Gastroesophageal sphincter (tissue), 3 donors: ENCODE data around the gene DPYD.

ENCODE experiments used
- POLR2A ChIP-seq, 2 donors: fragments of 450-650 bp; IDR thresholded peaks; one replicate each; pipeline ENCODE4 v1.6.1; 2017; ENCODE audit warnings: antibody characterized with exemption in 2 of 2, mild to moderate bottlenecking in 2 of 2, moderate library complexity in 1 of 2
- TF ChIP-seq, protein P1 (sequence below), 4 experiments: fragments of 200-600 bp in 2 of 4; fragments of 450-650 bp in 2 of 4; sonication (generic) in 1 of 4; IDR thresholded peaks; one replicate each; pipeline ENCODE4 v1.5.1; 2017 to 2019; ENCODE audit warnings: antibody characterized with exemption in 4 of 4, mild to moderate bottlenecking in 2 of 4, moderate library complexity in 2 of 4

DNA sequence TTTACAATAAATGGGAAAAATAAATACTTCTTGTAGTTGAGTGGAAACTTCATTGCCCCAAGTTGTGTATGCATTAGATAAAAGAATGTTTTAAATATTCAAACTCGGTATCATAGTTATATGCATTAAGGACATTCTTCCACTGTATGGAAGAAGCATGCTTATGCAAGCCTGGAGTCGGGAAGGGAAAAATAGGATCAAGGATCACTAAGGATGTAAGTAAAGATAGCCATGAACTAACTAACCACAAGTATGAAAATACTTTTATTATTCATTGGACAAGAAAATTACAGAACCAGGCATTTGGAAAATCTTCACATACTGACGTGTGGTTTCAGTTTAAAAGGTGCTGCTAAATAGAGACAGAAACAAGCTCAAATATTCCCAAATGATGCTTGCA is 26.9 kb upstream of the DPYD start:
- no peak for TF ChIP-seq POLR2A (IDR thresholded peaks at IDR 0.05)
- TF ChIP-seq, protein P1, sequence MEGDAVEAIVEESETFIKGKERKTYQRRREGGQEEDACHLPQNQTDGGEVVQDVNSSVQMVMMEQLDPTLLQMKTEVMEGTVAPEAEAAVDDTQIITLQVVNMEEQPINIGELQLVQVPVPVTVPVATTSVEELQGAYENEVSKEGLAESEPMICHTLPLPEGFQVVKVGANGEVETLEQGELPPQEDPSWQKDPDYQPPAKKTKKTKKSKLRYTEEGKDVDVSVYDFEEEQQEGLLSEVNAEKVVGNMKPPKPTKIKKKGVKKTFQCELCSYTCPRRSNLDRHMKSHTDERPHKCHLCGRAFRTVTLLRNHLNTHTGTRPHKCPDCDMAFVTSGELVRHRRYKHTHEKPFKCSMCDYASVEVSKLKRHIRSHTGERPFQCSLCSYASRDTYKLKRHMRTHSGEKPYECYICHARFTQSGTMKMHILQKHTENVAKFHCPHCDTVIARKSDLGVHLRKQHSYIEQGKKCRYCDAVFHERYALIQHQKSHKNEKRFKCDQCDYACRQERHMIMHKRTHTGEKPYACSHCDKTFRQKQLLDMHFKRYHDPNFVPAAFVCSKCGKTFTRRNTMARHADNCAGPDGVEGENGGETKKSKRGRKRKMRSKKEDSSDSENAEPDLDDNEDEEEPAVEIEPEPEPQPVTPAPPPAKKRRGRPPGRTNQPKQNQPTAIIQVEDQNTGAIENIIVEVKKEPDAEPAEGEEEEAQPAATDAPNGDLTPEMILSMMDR (IDR thresholded peaks at IDR 0.05): no peak
